GM12891 (cell line): ENCODE data around the gene DNHD1.

ENCODE experiments used
- PAX5 ChIP-seq: IDR thresholded peaks from 2 replicates; pipeline ENCODE4 v1.6.1; 2011; ENCODE audit warnings: low read length, moderate library complexity, mild to moderate bottlenecking; ENCODE audit not compliant: insufficient read depth, severe bottlenecking
- POLR2A ChIP-seq: IDR thresholded peaks from 2 replicates; pipeline ENCODE4 v1.6.1; 2011; ENCODE audit warnings: low read depth, low read length, control low read depth
- POLR2AphosphoS5 ChIP-seq: IDR thresholded peaks from 2 replicates; pipeline ENCODE4 v1.6.1; 2011; ENCODE audit warnings: low read depth, low read length, control low read depth
- POU2F2 ChIP-seq: IDR thresholded peaks from 2 replicates; pipeline ENCODE4 v1.6.1; 2011; ENCODE audit warnings: low read depth, mild to moderate bottlenecking, control low read depth, low read length, moderate library complexity
- SPI1 ChIP-seq: IDR thresholded peaks from 2 replicates; pipeline ENCODE4 v1.6.1; 2011; ENCODE audit warnings: low read depth, low read length, control low read depth
- TAF1 ChIP-seq: IDR thresholded peaks from 2 replicates; pipeline ENCODE4 v1.6.1; 2011; ENCODE audit warnings: low read depth, low read length, control low read depth

GRCh38 chr11:6570691-6571427 lies 73.8 kb downstream of the DNHD1 start:
- TF ChIP-seq POLR2AphosphoS5 (no peak), PAX5 (no peak), SPI1 (no peak), POLR2A (no peak), POU2F2 (no peak), TAF1 (no peak)
